GM10847 (cell line): ENCODE measurements around the gene ATP2C2.

Experiments
- POLR2A ChIP-seq: IDR thresholded peaks from 2 replicates; pipeline ENCODE4 v1.6.1; 2011; ENCODE audit not compliant: insufficient read length; ENCODE audit errors: extremely low read depth

ATP2C2 gene

GRCh38 chr16:84443166-84443802 lies 74.9 kb downstream of the ATP2C2 start:
- no peak for TF ChIP-seq POLR2A

GRCh38 chr16:84444476-84444875 lies 76.1 kb downstream of the ATP2C2 start:
- TF ChIP-seq POLR2A = no peak

DNA sequence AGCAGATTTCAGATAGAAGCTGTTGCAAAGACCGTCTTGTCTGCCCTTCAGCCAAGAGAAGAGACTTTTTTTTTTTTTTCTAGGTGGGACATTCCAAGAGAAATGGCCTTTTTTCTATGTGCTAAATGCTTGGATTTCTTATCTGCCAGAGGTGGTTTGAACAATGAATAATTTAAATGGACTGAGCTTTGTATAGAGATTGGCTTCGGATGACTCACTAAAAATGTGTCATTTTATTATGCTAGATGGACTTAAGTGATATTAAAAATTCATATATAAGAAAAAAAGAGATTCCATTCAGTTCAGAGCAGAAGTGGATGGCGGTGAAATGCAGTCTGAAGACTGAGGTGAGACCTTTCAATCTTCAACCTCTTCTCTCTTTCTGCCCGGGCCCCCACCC lies 77.7 kb downstream of the ATP2C2 start:
- TF ChIP-seq POLR2A = no peak

- TF ChIP-seq POLR2A = no peak
Observed at GRCh38 chr16:84446596-84447392, 78.5 kb downstream of the ATP2C2 start.

DNA sequence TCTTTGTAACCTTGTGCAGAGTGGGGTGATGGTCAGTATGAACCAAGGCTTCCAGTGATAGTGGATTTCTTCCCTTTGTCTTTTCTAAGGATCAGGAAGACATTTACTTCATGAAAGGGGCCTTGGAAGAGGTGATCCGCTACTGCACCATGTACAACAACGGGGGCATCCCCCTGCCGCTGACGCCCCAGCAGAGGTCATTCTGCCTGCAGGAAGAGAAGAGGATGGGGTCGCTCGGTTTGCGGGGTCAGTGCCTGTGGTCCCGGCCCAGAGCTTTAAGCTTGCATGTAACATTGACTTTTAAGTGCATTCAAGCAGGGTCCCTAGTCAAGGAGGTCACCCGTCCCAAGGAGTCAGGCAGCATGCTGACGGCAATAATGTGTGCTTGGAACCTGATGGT lies 80.1 kb downstream of the ATP2C2 start:
- no peak for TF ChIP-seq POLR2A

DNA sequence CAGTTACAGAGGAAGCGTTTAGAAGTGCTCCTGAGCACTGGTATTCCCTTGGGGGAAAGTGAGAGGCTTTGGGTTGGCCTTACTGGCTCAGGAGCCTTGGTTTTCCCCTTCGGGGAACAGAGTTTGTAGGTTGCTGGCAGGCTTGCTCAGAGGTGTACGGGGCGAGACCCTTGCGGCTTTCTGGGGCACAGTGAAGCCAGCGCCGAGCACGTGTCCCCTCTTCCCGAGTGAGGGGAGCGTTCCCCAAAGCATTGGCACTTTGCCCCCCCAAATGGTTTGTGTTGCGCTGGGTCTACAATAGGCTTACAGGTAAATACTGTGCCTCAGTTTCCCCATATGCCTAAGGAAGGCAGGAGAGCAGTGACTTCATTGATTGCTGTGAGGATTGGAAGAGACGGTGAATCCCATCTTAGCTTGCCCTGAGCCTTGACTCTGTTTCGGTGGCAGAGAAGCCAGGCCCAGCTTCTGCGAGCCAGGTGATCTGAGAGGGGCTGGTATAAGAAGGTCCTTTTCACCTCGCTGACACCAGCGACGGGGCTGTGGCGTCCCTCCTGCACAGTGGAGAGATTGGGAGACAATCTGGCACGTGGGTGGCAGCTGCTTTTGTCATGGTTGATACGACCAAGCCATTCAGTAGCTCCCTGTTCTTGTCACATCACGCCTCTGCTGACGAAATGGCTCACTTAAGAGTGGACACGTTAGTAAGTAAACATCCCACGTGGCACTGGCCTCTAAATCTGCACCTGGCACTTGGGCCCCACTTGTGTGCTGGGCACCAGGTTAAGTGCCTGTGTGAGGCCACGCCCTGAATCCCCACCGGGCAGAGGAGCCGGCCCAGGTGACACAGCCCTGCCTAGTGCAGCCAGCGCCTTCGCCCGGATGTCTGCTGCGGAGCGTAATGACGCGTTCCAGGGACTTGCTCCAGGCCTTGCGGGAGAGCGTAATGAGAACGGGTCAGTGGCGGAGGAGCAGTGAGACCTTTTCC lies 81.1 kb downstream of the ATP2C2 start:
- TF ChIP-seq POLR2A = no peak

DNA sequence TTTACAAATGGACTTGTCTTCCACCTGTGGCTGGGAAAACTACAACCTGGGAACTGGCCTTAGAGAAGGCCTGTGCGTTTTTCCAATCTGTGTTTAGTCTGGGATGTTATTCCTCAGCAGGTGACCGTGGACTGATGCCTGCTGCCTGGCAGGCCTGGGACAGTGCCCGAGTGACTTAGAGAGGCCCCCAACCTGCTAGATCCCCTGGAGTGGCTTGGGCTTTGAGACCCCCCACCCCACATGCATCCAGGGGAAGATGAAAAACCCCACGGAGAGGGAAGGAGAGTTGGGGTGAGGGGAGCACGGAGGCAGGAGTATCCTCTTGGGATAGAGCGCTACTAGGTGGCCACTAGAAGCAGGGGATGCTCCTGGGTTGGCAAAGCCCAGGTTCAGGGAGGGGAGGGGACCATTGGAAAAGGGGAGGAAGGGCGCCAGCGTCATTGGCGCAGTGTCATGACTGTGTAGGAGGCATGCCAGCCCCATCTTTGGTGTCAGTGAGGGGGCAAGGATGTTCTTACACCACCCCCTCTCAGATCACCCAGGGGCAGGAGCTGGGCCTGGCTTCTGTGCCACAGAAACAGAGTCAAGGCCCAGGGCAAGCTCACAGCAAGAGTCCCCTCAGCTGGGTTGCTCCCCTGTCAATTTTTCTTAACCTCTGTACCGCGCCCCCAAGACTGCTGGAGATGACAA lies 82.0 kb downstream of the ATP2C2 start:
- TF ChIP-seq POLR2A = no peak

DNA sequence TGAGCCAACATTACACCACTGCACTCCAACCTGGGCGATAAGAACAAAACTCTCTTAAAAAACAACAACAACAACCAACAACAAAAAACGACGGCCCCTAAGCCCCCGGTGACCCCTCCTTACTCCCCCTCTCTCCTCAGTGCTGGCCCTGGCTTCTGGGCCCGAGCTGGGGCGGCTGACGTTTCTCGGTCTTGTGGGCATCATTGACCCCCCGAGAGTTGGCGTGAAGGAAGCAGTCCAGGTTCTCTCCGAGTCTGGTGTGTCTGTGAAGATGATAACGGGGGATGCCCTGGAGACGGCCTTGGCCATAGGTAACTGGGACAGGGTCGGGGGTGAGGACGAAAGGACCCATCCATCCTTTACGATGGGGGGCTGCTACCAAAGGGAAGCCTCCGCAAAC lies 83.4 kb downstream of the ATP2C2 start:
- no peak for TF ChIP-seq POLR2A

DNA sequence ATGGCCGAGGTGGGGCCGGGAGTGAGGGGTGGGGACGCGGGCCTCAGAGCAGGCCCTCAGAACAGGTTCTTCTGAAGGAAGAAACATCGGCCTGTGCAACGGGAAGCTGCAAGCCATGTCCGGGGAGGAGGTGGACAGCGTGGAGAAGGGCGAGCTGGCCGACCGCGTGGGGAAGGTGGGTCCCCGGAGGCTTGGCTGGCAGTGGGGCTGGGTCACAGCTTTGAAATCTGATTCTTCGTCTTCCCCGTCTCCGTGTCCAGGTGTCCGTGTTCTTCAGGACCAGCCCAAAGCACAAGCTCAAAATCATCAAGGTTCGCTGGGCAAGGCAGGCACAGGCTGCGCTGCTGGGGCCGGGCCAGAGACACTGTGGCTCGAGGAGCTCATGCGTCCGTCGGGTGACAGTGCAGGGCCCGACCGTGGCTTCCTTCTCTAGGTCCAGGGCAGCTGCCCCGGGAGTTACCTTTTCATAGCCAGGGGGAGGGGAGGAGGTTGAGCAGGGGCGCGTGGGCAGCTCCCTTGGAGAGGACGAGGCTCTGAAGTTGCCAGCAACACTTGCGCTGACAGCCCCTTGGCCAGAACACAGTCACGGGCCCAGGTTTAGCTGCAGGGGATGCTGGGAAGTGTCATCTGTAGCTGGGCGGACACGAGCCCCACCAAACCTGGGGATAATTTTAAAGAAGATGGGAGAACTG lies 84.9 kb downstream of the ATP2C2 start:
- TF ChIP-seq POLR2A = no peak

- no peak for TF ChIP-seq POLR2A
Observed at GRCh38 chr16:84454611-84455010, 86.3 kb downstream of the ATP2C2 start.

DNA sequence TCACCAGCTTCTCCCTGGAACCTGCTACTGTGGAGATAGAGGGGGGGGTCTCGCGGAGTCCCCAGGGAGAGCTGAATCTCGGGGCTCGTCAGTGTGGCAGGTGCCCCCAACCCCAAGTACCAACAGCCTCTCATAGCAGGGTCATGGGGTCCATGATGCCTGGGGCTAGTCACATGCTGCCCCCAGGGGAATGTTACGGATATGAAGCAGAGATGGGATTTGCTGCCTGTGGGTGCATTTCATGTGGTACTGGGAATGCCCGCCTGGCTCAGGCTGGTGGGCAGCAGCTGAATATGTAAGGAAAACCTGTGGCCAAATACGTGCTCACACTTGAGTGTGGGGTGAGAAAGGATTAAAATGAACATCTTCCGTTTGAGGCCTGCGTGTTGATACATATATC lies 86.7 kb downstream of the ATP2C2 start:
- no peak for TF ChIP-seq POLR2A

DNA sequence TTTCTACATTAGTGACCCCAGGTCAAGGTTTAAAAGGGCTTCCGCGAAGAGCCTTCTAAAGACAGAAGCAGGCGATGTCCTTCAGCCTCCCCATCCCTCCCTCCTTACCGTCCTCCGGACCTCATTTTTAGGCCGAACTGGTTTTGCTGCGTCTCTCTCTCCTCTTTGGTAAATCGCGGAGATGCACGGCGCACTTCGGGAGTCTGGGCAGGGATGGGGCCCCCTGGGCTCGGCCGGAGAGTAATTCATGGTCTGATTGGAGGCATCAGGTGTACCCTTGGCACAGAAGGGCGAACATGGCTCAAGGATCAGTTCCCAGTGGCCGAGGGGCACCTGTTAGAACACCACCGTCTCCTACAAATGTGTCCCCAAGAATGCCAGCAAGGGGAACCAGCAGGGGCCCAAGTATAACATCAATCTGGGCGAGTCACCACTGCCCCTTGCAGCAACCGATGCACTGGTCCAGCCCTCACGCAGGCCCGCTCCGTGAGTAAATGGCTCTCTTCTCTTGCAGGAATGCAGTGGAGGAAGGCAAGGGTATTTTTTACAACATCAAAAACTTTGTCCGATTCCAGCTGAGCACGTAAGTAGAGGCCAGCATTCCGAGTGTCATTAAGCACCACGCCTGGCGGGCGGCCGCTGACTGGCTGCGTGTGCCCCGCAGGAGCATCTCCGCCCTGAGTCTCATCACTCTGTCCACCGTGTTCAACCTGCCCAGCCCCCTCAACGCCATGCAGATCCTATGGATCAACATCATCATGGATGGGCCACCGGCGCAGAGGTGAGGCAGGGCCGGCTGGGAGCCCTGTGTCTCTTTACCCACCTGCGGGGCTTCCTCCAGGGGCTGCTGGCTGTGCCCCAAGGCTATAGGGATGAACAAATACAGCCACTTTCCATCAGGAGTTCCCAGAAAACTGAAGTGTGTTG lies 90.5 kb downstream of the ATP2C2 start:
- TF ChIP-seq POLR2A = no peak

- no peak for TF ChIP-seq POLR2A
Observed at GRCh38 chr16:84459533-84459894, 91.2 kb downstream of the ATP2C2 start.
